ENCODE measurements around the gene ZNF219. TPM values are rescaled to one million over a fixed set of nuclear protein-coding genes. Genes with fewer than 3 reads are reported as not detected.
A peak's percentile ranks its signal among the peaks of the same experiment; 100 is the strongest.

The ZNF219 gene
- total RNA-seq, 2 donors from 2014 or later, result 13.8 to 20.6 TPM

GRCh38 chr14:21074398-21075272 lies 23.8 kb downstream of the ZNF219 start:
- H3K4me3 Mint-ChIP-seq, result no peak overlapping the region
- peak overlapping the region; percentile 95 for H3K27ac Mint-ChIP-seq
- peaks cover 28% of the 10 kb centered on the region for H3K4me1 Mint-ChIP-seq
- H3K9me3 ChIP-seq (ENCODE audit: control insufficient read depth, low read length, poor library complexity, severe bottlenecking), result no peaks in the 10 kb centered on the region
- no peak for DNase-seq
- H3K36me3 Mint-ChIP-seq (ENCODE audit: low read depth), result peaks cover 14% of the 10 kb centered on the region
- H3K27me3 Mint-ChIP-seq, result peaks cover 45% of the 10 kb centered on the region
- ATAC-seq, result no peak

GRCh38 chr14:21073921-21074320 lies 24.5 kb downstream of the ZNF219 start:
- H3K36me3 Mint-ChIP-seq (ENCODE audit: low read depth), result peaks cover 14% of the 10 kb centered on the region
- peaks cover 35% of the 10 kb centered on the region for H3K4me1 Mint-ChIP-seq
- H3K4me3 Mint-ChIP-seq, result no peak overlapping the region
- H3K9me3 ChIP-seq (ENCODE audit: control insufficient read depth, low read length, poor library complexity, severe bottlenecking), result no peaks in the 10 kb centered on the region
- peaks cover 52% of the 10 kb centered on the region for H3K27me3 Mint-ChIP-seq
- no peak for DNase-seq
- peak overlapping the region; percentile 95 for H3K27ac Mint-ChIP-seq
- ATAC-seq, result no peak

- DNase-seq (no peak), ATAC-seq (no peak)
- Mint-ChIP-seq H3K36me3 (ENCODE audit: low read depth) (peaks cover 14% of the 10 kb centered on the region), H3K27me3 (peaks cover 62% of the 10 kb centered on the region), H3K4me1 (peaks cover 43% of the 10 kb centered on the region), H3K27ac (peak overlapping the region; percentile 95), H3K4me3 (peak overlapping the region; percentile 87)
- no peaks in the 10 kb centered on the region for H3K9me3 ChIP-seq (ENCODE audit: control insufficient read depth, low read length, poor library complexity, severe bottlenecking)
Measured at GRCh38 chr14:21072781-21073339, 25.6 kb downstream of the ZNF219 start.

- Mint-ChIP-seq H3K36me3 (ENCODE audit: low read depth) (peaks cover 14% of the 10 kb centered on the region), H3K4me3 (peak overlapping the region; percentile 87), H3K27ac (peak overlapping the region; percentile 95), H3K4me1 (peaks cover 43% of the 10 kb centered on the region), H3K27me3 (peaks cover 70% of the 10 kb centered on the region)
- ATAC-seq (no peak), DNase-seq (no peak)
- no peaks in the 10 kb centered on the region for H3K9me3 ChIP-seq (ENCODE audit: control insufficient read depth, low read length, poor library complexity, severe bottlenecking)
Measured at GRCh38 chr14:21072031-21072473, 26.4 kb downstream of the ZNF219 start.

- Mint-ChIP-seq H3K36me3 (ENCODE audit: low read depth) (peaks cover 14% of the 10 kb centered on the region), H3K4me1 (peaks cover 43% of the 10 kb centered on the region), H3K4me3 (peak overlapping the region; percentile 87), H3K27ac (peak overlapping the region; percentile 95), H3K27me3 (peaks cover 74% of the 10 kb centered on the region)
- no peaks in the 10 kb centered on the region for H3K9me3 ChIP-seq (ENCODE audit: control insufficient read depth, low read length, poor library complexity, severe bottlenecking)
- peak in 2 of 3 donors; percentile 21 to 37 for DNase-seq
- ATAC-seq, result peak; percentile 40
Measured at GRCh38 chr14:21071225-21072030, 27.0 kb downstream of the ZNF219 start.

GRCh38 chr14:21070610-21071224 lies 27.7 kb downstream of the ZNF219 start:
- Mint-ChIP-seq H3K4me1 (peaks cover 39% of the 10 kb centered on the region), H3K27ac (peak overlapping the region; percentile 95), H3K4me3 (peak overlapping the region; percentile 87), H3K27me3 (peaks cover 78% of the 10 kb centered on the region), H3K36me3 (ENCODE audit: low read depth) (peaks cover 12% of the 10 kb centered on the region)
- no peaks in the 10 kb centered on the region for H3K9me3 ChIP-seq (ENCODE audit: control insufficient read depth, low read length, poor library complexity, severe bottlenecking)
- peak; percentile 31 for ATAC-seq
- DNase-seq, result no peak

GRCh38 chr14:21070083-21070609 lies 28.3 kb downstream of the ZNF219 start, which contains the start of gene ARHGEF40:
Gene ARHGEF40 (plus strand): TSS chr14:21070304. CDS start chr14:21070397, 93 bp downstream.
- H3K4me3 Mint-ChIP-seq, result peak within 1 kb of the TSS; percentile 91
- H3K27ac Mint-ChIP-seq, result peak within 1 kb of the TSS; percentile 95
- peaks cover 84% of the 10 kb centered on the region for H3K27me3 Mint-ChIP-seq
- ATAC-seq, result peak; percentile 24
- peaks cover 38% of the 10 kb centered on the region for H3K4me1 Mint-ChIP-seq
- peak in 1 of 3 donors; percentile 34 for DNase-seq
- H3K9me3 ChIP-seq (ENCODE audit: control insufficient read depth, low read length, poor library complexity, severe bottlenecking), result no peaks in the 10 kb centered on the region
- peaks cover 13% of the 10 kb centered on the region for H3K36me3 Mint-ChIP-seq (ENCODE audit: low read depth)

GRCh38 chr14:21069388-21070082 lies 28.9 kb downstream of the ZNF219 start:
- Mint-ChIP-seq H3K27me3 (peaks cover 87% of the 10 kb centered on the region), H3K27ac (peak overlapping the region; percentile 95), H3K36me3 (ENCODE audit: low read depth) (peaks cover 13% of the 10 kb centered on the region), H3K4me3 (peak overlapping the region; percentile 91), H3K4me1 (peaks cover 38% of the 10 kb centered on the region)
- no peaks in the 10 kb centered on the region for H3K9me3 ChIP-seq (ENCODE audit: control insufficient read depth, low read length, poor library complexity, severe bottlenecking)
- peak in 2 of 3 donors; percentile 35 to 38 for DNase-seq
- peak; percentile 46 for ATAC-seq

GRCh38 chr14:21068521-21069387 lies 29.7 kb downstream of the ZNF219 start:
- no peaks in the 10 kb centered on the region for H3K9me3 ChIP-seq (ENCODE audit: control insufficient read depth, low read length, poor library complexity, severe bottlenecking)
- H3K27ac Mint-ChIP-seq, result peak overlapping the region; percentile 95
- H3K36me3 Mint-ChIP-seq (ENCODE audit: low read depth), result peaks cover 12% of the 10 kb centered on the region
- peaks cover 92% of the 10 kb centered on the region for H3K27me3 Mint-ChIP-seq
- DNase-seq (peak in 1 of 3 donors; percentile 42), ATAC-seq (peak; percentile 55)
- peaks cover 38% of the 10 kb centered on the region for H3K4me1 Mint-ChIP-seq
- H3K4me3 Mint-ChIP-seq, result peak overlapping the region; percentile 91

- H3K9me3 ChIP-seq (ENCODE audit: control insufficient read depth, low read length, poor library complexity, severe bottlenecking), result no peaks in the 10 kb centered on the region
- Mint-ChIP-seq H3K27me3 (peaks cover 89% of the 10 kb centered on the region), H3K27ac (no peak overlapping the region), H3K4me1 (peaks cover 33% of the 10 kb centered on the region), H3K4me3 (no peak overlapping the region), H3K36me3 (ENCODE audit: low read depth) (peaks cover 5% of the 10 kb centered on the region)
- DNase-seq (no peak), ATAC-seq (peak; percentile 36)
Measured at GRCh38 chr14:21066882-21067502, 31.5 kb downstream of the ZNF219 start.

- Mint-ChIP-seq H3K27me3 (peaks cover 86% of the 10 kb centered on the region), H3K4me3 (no peak overlapping the region), H3K27ac (no peak overlapping the region), H3K36me3 (ENCODE audit: low read depth) (peaks cover 10% of the 10 kb centered on the region), H3K4me1 (peaks cover 6% of the 10 kb centered on the region)
- ATAC-seq, result no peak
- no peaks in the 10 kb centered on the region for H3K9me3 ChIP-seq (ENCODE audit: control insufficient read depth, low read length, poor library complexity, severe bottlenecking)
- no peak for DNase-seq
Measured at GRCh38 chr14:21063479-21063878, 35.0 kb downstream of the ZNF219 start.
